Spinal cord (tissue), 10 donors: ENCODE measurements around the gene PICALM. TPM values are rescaled to one million over a fixed set of nuclear protein-coding genes. Genes with fewer than 3 reads are reported as not detected.

Experiments
- DNase-seq, 6 donors: peaks; one replicate each; pipeline versions ENCODE4 v3.0.0 to v3.0.0-alpha.2; 2013 to 2015; ENCODE audit warnings: low spot score in 6 of 6, low read depth in 4 of 6
- H3K27ac ChIP-seq: one replicate; pipeline ENCODE4 v1.5.1; 2013; ENCODE audit warnings: low read depth, low read length, control low read depth
- H3K27me3 ChIP-seq: one replicate; pipeline ENCODE4 v1.6.1; 2013; ENCODE audit warnings: low read length; ENCODE audit not compliant: control insufficient read depth, insufficient read depth
- H3K36me3 ChIP-seq: one replicate; pipeline ENCODE4 v1.6.1; 2013; ENCODE audit warnings: low read length; ENCODE audit not compliant: control insufficient read depth, insufficient read depth
- H3K4me1 ChIP-seq: one replicate; pipeline ENCODE4 v1.6.1; 2013; ENCODE audit warnings: low read length; ENCODE audit not compliant: control insufficient read depth, insufficient read depth
- H3K4me3 ChIP-seq: one replicate; pipeline ENCODE4 v1.5.1; 2013; ENCODE audit warnings: low read depth, low read length, control low read depth
- H3K9me3 ChIP-seq: one replicate; pipeline ENCODE4 v1.6.1; 2013; ENCODE audit warnings: low read length; ENCODE audit not compliant: control insufficient read depth, insufficient read depth
- WGBS: methylation state at CpG from one replicate; pipeline ENCODE4 v1.1.5; 2013; ENCODE audit warnings: missing lambda C conversion rate; ENCODE audit not compliant: insufficient coverage; 5-methylcytosine and 5-hydroxymethylcytosine counted together
- polyA plus RNA-seq, 2 donors: library from polyadenylated mRNA; unstranded; fragments of 120-200 nt; gene quantifications; one replicate each; pipeline ENCODE4 v1.2.1, GENCODE V29; 2013; ENCODE audit not compliant: insufficient read length in 2 of 2
- total RNA-seq, 2 donors: library from RNA; depleted of rRNA in 1 of 2; stranded (reverse); fragments of 120-200 nt in 1 of 2; fragments of >200 nt in 1 of 2; gene quantifications; one replicate each; pipeline versions ENCODE4 v1.2.3 to v1.2.4, GENCODE V29; 2013 to 2014
- donor health status: healthy.

PICALM gene
- total and polyA plus RNA-seq, 4 donors, result 147 to 512 (median 183) TPM

DNA sequence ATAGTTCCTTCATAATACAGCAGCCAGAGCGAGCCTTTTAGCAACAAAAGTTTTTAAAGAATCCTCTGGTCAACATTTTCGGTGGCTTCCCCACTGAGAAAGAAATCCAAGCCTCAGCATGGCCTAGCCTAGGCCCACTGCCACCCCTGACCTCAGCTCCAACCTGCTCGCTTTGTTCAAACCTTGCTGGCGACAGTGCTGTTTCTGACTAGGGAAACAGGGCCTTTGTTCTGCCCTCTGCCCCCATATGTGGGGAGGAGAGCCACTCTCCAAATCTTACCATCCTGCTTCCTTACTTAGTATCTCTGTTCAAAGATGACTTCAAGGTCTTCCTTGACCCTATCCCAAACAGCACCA is 117.9 kb downstream of the PICALM start:
- Histone ChIP-seq H3K4me1 (no peaks in the 10 kb centered on the region), H3K4me3 (no peak overlapping the region), H3K36me3 (peaks cover 7% of the 10 kb centered on the region), H3K9me3 (peaks cover 2% of the 10 kb centered on the region), H3K27me3 (no peaks in the 10 kb centered on the region), H3K27ac (no peak overlapping the region)
- DNase-seq, result no peak
- 89% methylated on average over 2 of the region's 4 CpGs for WGBS

DNA sequence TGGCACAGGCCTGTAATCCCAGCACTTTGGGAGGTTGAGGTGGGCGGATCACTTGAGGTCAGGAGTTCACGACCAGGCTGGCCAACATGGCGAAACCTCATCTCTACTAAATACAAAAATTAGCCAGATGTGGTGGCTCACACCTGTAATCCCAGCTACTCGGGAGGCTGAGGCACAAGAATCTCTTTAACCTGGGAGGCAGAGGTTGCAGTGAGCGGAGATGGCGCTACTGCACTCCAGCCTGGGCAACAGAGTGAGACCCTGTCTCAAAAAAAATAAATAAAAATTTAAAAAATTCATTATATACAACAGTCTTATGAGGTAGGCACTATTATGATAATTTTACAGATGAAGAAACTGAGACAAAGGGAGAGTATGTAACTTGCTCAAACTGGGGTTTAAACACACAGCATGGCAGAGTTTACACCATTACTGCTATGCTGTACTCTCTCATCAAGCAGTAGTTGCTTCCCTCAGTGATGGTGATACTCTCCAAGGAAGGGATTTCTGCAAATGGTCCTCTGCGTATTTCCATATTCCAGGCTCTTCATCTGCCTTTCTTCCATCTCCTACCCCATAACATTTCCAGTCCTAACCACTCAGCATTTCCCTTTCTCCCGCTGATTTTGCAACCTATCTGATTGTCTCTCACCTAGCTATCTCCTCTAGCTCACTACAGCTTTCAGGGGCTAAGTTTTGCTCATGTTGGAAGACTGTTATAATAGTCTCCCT is 118.4 kb downstream of the PICALM start:
- Histone ChIP-seq H3K4me1 (no peaks in the 10 kb centered on the region), H3K36me3 (peaks cover 7% of the 10 kb centered on the region), H3K4me3 (no peak overlapping the region), H3K27ac (no peak overlapping the region), H3K9me3 (peaks cover 2% of the 10 kb centered on the region), H3K27me3 (no peaks in the 10 kb centered on the region)
- 91% methylated on average over 1 of the region's 8 CpGs for WGBS
- no peak for DNase-seq

DNA sequence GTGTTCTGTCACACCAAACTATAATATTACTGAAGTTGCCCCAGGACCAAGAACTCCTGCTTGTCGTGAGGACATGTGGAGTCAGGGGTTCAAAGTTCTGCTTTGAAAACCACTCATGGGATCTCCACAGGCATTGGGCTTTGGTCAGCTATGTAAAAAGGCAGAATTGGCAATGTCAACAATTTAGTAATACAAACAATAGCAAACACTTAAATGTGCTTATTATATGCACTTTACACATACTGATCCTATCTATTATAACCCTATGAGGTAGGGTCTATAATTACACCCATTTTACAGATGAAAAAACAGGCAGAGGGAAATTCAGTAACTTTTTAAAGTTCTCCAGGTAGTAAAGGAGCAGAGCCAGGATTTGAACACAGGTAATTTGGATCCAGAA is 119.1 kb downstream of the PICALM start:
- Histone ChIP-seq H3K4me3 (no peak overlapping the region), H3K27me3 (no peaks in the 10 kb centered on the region), H3K4me1 (no peaks in the 10 kb centered on the region), H3K27ac (no peak overlapping the region), H3K9me3 (peaks cover 2% of the 10 kb centered on the region), H3K36me3 (peaks cover 5% of the 10 kb centered on the region)
- no peak for DNase-seq
- WGBS, result no CpG with 5 or more reads among the region's 1 CpG

DNA sequence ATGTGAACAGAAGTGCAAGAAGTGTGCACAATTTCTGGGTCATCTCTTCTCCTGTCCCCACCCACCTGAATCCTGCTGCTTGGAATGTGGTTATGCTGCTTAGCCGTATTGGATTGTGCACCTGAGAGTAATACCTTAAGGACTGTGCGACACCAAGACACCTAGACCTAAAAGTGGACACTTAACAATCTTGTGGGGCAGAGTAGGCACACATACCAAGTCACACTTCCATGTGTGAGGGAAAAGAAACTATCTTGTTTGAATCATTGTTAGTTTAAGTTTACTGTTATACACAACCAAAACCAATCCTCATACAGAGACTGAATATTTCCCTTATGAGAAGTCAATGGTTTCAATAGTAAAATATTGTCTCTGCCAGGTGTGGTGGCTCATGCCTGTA is 120.0 kb downstream of the PICALM start:
- no peaks in the 10 kb centered on the region for H3K4me1 ChIP-seq
- H3K4me3 ChIP-seq, result no peak overlapping the region
- no peaks in the 10 kb centered on the region for H3K36me3 ChIP-seq
- DNase-seq, result no peak
- H3K9me3 ChIP-seq, result peaks cover 2% of the 10 kb centered on the region
- H3K27ac ChIP-seq, result no peak overlapping the region
- H3K27me3 ChIP-seq, result no peaks in the 10 kb centered on the region
- WGBS, result no CpG with 5 or more reads among the region's 2 CpGs

DNA sequence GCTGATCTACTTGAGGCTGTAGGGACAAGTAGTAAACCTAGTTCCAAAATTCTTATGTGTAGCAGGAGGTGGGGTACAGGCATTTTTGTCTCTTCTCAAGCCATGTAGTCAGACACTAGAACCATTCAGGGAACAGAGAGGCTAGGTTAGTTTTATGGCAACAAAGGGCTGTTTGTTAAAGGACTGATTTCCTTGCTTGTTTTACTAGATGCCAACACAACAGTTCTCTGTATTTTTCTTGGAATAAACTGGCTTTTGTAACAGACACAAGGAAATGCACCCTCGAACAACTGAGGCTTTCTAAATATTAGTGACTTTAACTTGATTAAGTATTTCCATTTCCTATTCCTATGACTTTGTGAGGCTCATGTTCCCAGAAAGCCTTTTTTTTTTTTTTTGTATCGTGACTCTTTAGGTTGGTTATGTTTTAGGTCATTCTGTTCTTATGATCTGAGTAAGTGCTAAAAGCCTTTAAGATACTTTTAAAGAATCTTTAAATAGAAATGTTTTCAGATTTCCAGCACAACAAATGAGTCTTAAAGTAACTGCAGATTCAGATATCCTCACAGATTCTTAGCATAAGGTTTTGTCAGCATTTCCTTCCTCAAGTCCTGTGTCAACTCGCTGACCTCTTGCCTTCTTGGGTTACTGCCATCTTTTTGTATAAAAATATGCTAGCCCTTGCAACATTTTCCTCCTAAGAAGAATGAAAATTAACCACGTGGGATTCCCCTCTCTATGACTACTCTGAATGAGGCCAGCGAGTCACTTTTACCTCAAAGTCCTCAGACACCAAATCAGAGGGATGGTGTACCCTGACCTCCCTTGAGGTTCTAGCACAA is 121.2 kb downstream of the PICALM start:
- Histone ChIP-seq H3K36me3 (no peaks in the 10 kb centered on the region), H3K9me3 (peaks cover 2% of the 10 kb centered on the region), H3K4me3 (no peak overlapping the region), H3K27me3 (no peaks in the 10 kb centered on the region), H3K27ac (peak overlapping the region; percentile 3), H3K4me1 (no peaks in the 10 kb centered on the region)
- 86% methylated on average over 1 of the region's 5 CpGs for WGBS
- DNase-seq, result peak in 1 of 6 donors; percentile 46

DNA sequence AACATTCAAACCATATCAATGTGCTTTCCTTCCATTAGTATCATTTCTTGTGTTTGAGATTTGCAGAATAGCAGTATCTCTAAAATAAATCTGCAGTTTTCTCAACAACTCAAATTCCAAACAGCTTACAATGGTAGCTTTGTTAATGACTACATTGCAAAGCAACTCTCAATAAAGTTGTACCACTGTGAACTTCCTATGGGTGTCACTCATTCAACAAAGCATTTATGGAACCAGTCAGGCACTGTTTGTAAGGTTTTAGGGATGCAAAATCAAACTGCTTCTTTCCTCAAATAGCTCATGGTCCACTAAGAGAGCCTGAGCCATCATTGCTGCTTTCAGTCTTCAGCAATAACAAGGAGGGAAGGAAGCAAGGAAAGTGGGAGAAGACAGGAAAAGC is 122.7 kb downstream of the PICALM start:
- no peak for DNase-seq
- Histone ChIP-seq H3K27ac (no peak overlapping the region), H3K4me3 (no peak overlapping the region)

DNA sequence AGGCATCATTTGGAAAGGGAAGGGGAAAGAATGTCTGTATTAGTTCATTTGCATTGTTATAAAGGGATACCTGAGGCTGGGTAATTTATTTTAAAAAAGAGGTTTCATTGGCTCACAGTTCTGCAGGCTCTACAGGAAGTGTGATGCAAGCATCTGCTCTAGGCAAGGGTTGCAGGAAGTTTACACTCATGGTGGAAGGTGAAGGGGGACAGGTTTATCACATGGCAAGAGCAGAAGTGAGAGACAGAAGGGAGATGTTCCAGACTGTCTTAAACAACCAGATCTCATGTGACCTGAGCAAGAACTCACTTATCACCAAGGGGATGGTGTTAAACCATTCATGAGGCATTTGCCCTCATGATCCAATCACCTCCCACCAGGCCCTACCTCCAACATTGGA is 123.1 kb downstream of the PICALM start:
- Histone ChIP-seq H3K27ac (no peak overlapping the region), H3K27me3 (no peaks in the 10 kb centered on the region), H3K9me3 (no peaks in the 10 kb centered on the region), H3K4me3 (no peak overlapping the region), H3K4me1 (no peaks in the 10 kb centered on the region), H3K36me3 (no peaks in the 10 kb centered on the region)
- no peak for DNase-seq

More for the DNA sequence above, 122.7 kb downstream of the PICALM start:
- Histone ChIP-seq H3K27me3 (no peaks in the 10 kb centered on the region), H3K9me3 (no peaks in the 10 kb centered on the region), H3K4me1 (no peaks in the 10 kb centered on the region), H3K36me3 (no peaks in the 10 kb centered on the region)

DNA sequence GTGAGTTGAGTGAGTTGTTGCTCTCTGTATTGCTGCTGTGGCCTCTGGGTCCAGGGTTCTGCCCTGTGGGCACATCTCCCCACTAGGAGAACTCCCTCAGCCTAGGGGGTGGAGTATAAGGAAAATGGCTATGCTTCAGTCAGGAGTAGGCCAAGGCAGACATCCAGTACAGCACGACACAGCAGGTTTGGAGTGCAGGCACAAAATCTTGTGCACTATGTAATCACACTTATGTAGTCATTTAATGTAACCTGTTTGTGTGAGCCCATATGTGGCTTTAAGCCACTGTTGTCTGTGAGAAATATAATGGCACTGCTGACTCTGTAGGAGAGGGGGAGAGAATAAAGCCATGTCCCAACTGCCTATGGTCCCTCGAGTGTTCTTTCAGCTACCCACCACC is 123.6 kb downstream of the PICALM start:
- Histone ChIP-seq H3K27ac (no peak overlapping the region), H3K4me1 (no peaks in the 10 kb centered on the region), H3K36me3 (no peaks in the 10 kb centered on the region), H3K27me3 (no peaks in the 10 kb centered on the region), H3K9me3 (no peaks in the 10 kb centered on the region), H3K4me3 (no peak overlapping the region)
- DNase-seq, result no peak
- no CpG with 5 or more reads among the region's 2 CpGs for WGBS

DNA sequence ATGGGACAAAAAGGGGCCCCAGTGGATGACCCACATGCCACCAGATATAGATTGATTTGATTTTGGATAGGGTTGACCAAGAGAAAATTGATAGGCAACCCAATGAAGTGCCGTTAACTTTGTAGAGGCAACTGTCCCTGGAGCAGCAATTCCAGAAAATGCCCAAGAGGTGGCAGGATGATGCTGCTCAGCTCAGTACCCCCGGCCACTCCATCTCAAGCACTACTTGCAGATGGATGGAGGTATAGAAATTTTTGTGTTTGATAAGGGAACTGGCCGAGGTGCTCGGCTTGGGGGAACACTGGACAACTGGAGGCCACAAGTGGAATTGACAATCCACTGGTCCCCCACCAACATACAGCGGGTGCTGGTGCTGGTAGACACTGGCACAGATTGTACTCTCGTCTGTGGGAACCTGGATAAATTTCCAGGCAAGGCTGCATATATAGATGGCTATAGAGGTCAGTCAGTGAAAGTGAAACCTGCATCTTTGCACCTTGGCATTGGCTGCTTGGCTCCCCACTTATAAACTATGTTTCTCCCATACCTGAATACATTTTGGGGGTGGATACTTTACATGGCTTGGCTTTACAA is 127.4 kb downstream of the PICALM start:
- Histone ChIP-seq H3K9me3 (no peaks in the 10 kb centered on the region), H3K36me3 (no peaks in the 10 kb centered on the region), H3K4me3 (no peak overlapping the region), H3K27me3 (no peaks in the 10 kb centered on the region), H3K27ac (no peak overlapping the region), H3K4me1 (no peaks in the 10 kb centered on the region)
- DNase-seq, result peak in 1 of 6 donors; percentile 33
- 73% methylated on average over 5 of the region's 6 CpGs for WGBS
